Karpas-422 (cell line): Measurements from ENCODE around the gene RDM1. TPM values are rescaled to one million over a fixed set of nuclear protein-coding genes. Genes with fewer than 3 reads are reported as not detected.

ENCODE experiments used
- DNase-seq: peaks from one replicate; pipeline ENCODE4 v3.0.0-alpha.2; 2015
- H2AFZ ChIP-seq: fragments of 200-600 bp; sonication (generic); 2 replicates; pipeline ENCODE4 v1.6.1; 2014; ENCODE audit warnings: antibody characterized with exemption, low read length, mixed read lengths
- H3K27ac ChIP-seq: fragments of 200-600 bp; sonication (generic); 2 replicates; pipeline ENCODE4 v1.5.1; 2014; ENCODE audit warnings: mild to moderate bottlenecking, low read length, moderate library complexity
- H3K27me3 ChIP-seq: fragments of 200-600 bp; sonication (generic); 2 replicates; pipeline ENCODE4 v1.6.1; 2014; ENCODE audit warnings: low read length, mixed read lengths
- H3K36me3 ChIP-seq: fragments of 200-600 bp; sonication (generic); 2 replicates; pipeline ENCODE4 v1.6.1; 2014; ENCODE audit warnings: low read length, mixed read lengths; ENCODE audit not compliant: insufficient read depth
- H3K4me1 ChIP-seq: fragments of 200-600 bp; sonication (generic); 2 replicates; pipeline ENCODE4 v1.6.1; 2014; ENCODE audit warnings: mild to moderate bottlenecking, low read length, mixed read lengths
- H3K4me2 ChIP-seq: fragments of 200-600 bp; sonication (generic); 2 replicates; pipeline ENCODE4 v1.6.1; 2014; ENCODE audit warnings: low read length, low read depth, mild to moderate bottlenecking; ENCODE audit not compliant: poor library complexity, severe bottlenecking
- H3K4me3 ChIP-seq: fragments of 200-600 bp; sonication (generic); 2 replicates; pipeline ENCODE4 v1.5.1; 2014; ENCODE audit warnings: mild to moderate bottlenecking, antibody characterized with exemption, low read length, mixed read lengths
- H3K79me2 ChIP-seq: fragments of 200-600 bp; sonication (generic); 2 replicates; pipeline ENCODE4 v1.6.1; 2014; ENCODE audit warnings: mild to moderate bottlenecking, low read length, mixed read lengths
- H3K9ac ChIP-seq: fragments of 200-600 bp; sonication (generic); 2 replicates; pipeline ENCODE4 v1.6.0; 2014; ENCODE audit warnings: low read length
- H3K9me2 ChIP-seq: fragments of 200-600 bp; sonication (generic), shearing (Covaris generic); replicated peaks from 2 replicates; pipeline ENCODE4 v1.6.0; 2014; ENCODE audit warnings: mild to moderate bottlenecking, low read length, moderate library complexity; ENCODE audit not compliant: insufficient read depth
- H3K9me3 ChIP-seq: fragments of 300-700, 200-600 bp; sonication (generic); 2 replicates; pipeline ENCODE4 v1.6.1; 2014; ENCODE audit warnings: low read length, mixed read lengths
- H4K20me1 ChIP-seq: fragments of 200-600 bp; sonication (generic); 2 replicates; pipeline ENCODE4 v1.6.1; 2014; ENCODE audit warnings: mild to moderate bottlenecking, antibody characterized with exemption, low read length, low read depth; ENCODE audit not compliant: insufficient read depth
- total RNA-seq: library from RNA; depleted of rRNA; stranded (reverse); fragments of >200 nt; shearing (Covaris generic); gene quantifications from 2 replicates; pipeline ENCODE4 v1.2.3, GENCODE V29; 2014; ENCODE audit warnings: low replicate concordance

The RDM1 gene
- total RNA-seq, 1 experiment from 2014 or later = 11.0 TPM

DNA sequence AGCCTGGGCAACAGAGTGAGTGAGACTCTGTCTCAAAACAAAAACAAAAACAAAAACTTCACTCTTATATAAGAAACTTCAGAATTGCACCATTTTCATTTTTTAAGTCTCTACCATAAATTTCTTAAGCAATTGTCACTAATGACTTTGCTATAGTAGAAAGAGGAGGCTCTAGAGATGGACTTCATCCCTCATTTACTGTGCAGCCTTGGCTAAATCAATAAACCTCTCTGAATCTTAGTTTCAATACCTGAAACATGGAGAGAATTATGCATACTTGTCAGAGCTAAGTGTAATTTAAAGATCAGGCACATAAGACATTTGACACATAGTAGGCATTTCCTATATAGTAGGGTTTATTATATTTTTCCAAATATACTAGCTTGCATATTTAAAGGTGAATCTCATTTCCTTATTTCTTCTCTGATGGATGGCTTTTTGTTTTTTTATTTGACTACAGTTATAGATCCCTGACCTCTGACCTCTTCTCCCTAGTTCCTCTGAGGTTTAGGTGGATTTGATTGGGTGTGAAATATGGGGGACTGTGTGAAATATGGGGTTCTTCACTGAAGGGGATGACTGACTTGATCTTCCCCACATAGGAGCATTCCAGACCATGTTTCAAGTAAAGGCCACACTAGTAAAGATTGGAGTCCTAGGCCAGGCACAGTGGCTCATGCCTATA lies 53.1 kb downstream of the RDM1 start:
- H3K79me2 ChIP-seq = no peaks in the 10 kb centered on the region
- H3K27ac ChIP-seq = no peak overlapping the region
- no peak for DNase-seq
- H4K20me1 ChIP-seq = no peaks in the 10 kb centered on the region
- H3K4me1 ChIP-seq = no peaks in the 10 kb centered on the region
- H3K9me2 ChIP-seq = no peaks in the 10 kb centered on the region
- no peak overlapping the region for H3K9ac ChIP-seq
- no peak overlapping the region for H3K4me2 ChIP-seq
- H3K4me3 ChIP-seq = no peak overlapping the region
- no peaks in the 10 kb centered on the region for H3K36me3 ChIP-seq
- no peaks in the 10 kb centered on the region for H3K27me3 ChIP-seq
- no peaks in the 10 kb centered on the region for H3K9me3 ChIP-seq
- H2AFZ ChIP-seq = no peak overlapping the region

DNA sequence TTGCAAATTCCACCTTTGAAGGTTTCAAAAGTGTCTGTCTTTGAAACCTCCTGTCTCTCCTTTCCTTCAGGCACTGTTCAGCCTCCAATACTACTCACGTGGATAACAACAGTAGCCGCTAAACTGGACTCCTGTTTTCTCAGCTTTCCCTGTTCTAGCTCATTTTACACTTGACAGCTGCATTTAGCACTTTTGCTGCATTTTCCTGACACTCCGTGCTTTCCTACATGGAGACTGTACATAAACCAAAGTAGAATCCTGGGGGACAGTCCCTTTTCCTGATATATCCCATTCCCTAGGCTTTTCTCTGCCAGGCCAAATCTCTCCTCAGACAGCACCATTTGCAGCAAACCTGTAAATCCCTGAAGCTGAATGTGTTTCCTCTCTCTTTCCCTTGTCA lies 54.0 kb downstream of the RDM1 start:
- no peaks in the 10 kb centered on the region for H3K9me3 ChIP-seq
- H4K20me1 ChIP-seq = no peaks in the 10 kb centered on the region
- H3K27me3 ChIP-seq = no peaks in the 10 kb centered on the region
- H3K9ac ChIP-seq = no peak overlapping the region
- no peaks in the 10 kb centered on the region for H3K4me1 ChIP-seq
- H3K4me3 ChIP-seq = no peak overlapping the region
- H3K79me2 ChIP-seq = no peaks in the 10 kb centered on the region
- H2AFZ ChIP-seq = no peak overlapping the region
- no peak for DNase-seq
- H3K9me2 ChIP-seq = no peaks in the 10 kb centered on the region
- H3K36me3 ChIP-seq = no peaks in the 10 kb centered on the region
- no peak overlapping the region for H3K27ac ChIP-seq
- no peak overlapping the region for H3K4me2 ChIP-seq

DNA sequence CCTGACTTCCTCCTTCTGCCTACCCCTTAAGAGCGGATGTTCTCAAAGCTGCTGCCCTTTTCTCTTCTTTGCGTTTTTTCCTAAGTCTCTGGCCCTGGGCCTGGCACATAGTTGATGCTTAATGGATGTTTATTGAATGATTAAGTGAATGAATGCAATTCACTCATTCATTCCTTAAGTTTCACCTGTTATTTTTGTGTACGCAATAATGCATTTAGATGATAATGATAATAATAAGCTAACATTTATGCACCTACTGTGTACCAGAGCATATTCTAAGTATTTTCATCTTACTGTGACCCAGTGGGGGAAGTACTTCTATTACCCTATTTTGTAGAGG lies 54.8 kb downstream of the RDM1 start:
- no peaks in the 10 kb centered on the region for H4K20me1 ChIP-seq
- no peaks in the 10 kb centered on the region for H3K9me3 ChIP-seq
- DNase-seq = no peak
- no peaks in the 10 kb centered on the region for H3K4me1 ChIP-seq
- H3K9me2 ChIP-seq = no peaks in the 10 kb centered on the region
- no peak overlapping the region for H3K4me3 ChIP-seq
- H3K36me3 ChIP-seq = no peaks in the 10 kb centered on the region
- H3K9ac ChIP-seq = no peak overlapping the region
- no peak overlapping the region for H2AFZ ChIP-seq
- H3K4me2 ChIP-seq = no peak overlapping the region
- H3K79me2 ChIP-seq = no peaks in the 10 kb centered on the region
- H3K27me3 ChIP-seq = no peaks in the 10 kb centered on the region
- no peak overlapping the region for H3K27ac ChIP-seq

DNA sequence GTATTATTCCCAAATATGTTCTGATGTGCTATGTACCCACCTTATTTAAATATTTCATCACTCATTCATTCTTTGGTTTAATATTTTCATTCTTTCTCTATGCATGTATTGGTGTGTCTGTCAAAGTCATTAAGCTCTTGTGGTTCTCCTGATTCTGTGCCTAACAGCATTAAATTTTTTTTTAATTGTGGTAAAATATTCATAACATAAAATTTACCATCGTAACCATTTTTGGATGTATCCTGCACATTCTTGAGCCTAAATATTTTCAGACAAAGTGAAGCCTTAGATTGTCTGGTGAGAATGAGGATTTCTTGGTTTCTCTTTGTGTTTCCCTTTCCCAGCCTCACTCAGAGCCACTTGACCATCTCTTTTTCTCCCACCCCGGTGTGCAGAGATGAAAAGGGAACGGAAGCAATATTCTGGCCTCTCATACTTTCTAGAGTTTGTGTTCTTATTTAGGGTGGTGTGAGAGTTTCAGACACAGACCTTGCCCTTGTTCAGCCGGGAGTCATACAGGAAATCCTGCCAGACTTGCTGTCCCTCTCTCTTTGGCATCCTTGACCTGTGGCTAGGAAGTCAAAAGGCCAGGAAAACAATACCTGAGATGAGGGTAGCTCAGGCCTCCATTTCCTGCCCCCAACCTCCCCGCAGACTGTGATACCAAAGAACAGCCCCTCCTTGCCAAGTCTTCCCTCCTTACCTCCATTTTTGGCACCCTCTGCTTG lies 55.3 kb downstream of the RDM1 start:
- H2AFZ ChIP-seq = no peak overlapping the region

DNA sequence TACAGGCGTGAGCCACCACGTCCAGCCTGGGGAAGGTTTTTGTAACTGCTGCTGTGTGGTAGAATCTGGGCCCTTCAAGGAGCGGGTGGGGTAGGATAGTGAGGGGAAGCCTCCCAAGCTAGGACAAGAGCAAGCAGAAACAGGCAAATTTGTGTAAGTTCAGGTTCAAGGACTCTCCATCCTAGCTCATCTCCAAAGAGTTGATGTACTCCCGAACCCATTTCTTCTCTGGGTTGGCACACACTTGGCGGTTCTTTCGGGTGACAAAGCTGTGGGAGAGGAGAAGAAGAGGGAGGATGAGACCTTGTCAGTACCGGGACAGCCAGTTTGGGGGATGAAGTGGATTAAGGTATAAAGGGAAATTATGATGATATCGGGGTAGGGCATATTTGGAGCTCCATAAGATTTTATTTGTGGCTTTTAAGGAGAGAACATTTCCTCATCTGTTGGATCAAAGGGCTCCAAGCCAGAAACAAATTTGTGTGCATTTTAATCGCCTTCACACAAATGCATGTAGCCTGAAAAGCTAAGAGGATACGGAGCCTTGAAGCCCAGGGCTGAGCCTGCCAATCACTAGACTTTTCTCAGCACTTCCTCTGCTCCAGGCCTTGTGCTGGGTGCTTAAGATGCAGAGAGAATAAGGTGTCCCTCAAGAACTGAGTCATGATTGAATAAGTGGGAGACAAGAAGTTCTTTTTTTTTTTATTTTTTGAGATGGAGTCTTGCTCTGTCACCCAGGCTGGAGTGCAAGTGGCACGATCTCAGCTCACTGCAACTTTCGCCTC lies 58.2 kb downstream of the RDM1 start:
- Histone ChIP-seq H2AFZ (no peak overlapping the region), H3K4me3 (no peak overlapping the region), H3K4me2 (no peak overlapping the region), H3K27me3 (no peaks in the 10 kb centered on the region), H3K36me3 (no peaks in the 10 kb centered on the region), H3K4me1 (no peaks in the 10 kb centered on the region), H3K79me2 (no peaks in the 10 kb centered on the region), H4K20me1 (no peaks in the 10 kb centered on the region), H3K9me3 (no peaks in the 10 kb centered on the region), H3K9ac (no peak overlapping the region), H3K27ac (no peak overlapping the region), H3K9me2 (no peaks in the 10 kb centered on the region)
- no peak for DNase-seq

More for the DNA sequence above, 55.3 kb downstream of the RDM1 start:
- Histone ChIP-seq H3K36me3 (no peaks in the 10 kb centered on the region), H3K79me2 (no peaks in the 10 kb centered on the region), H3K4me2 (no peak overlapping the region), H3K9ac (no peak overlapping the region), H3K9me3 (no peaks in the 10 kb centered on the region), H3K9me2 (no peaks in the 10 kb centered on the region), H3K4me3 (no peak overlapping the region), H3K27me3 (no peaks in the 10 kb centered on the region), H4K20me1 (no peaks in the 10 kb centered on the region), H3K4me1 (no peaks in the 10 kb centered on the region), H3K27ac (no peak overlapping the region)
- no peak for DNase-seq

DNA sequence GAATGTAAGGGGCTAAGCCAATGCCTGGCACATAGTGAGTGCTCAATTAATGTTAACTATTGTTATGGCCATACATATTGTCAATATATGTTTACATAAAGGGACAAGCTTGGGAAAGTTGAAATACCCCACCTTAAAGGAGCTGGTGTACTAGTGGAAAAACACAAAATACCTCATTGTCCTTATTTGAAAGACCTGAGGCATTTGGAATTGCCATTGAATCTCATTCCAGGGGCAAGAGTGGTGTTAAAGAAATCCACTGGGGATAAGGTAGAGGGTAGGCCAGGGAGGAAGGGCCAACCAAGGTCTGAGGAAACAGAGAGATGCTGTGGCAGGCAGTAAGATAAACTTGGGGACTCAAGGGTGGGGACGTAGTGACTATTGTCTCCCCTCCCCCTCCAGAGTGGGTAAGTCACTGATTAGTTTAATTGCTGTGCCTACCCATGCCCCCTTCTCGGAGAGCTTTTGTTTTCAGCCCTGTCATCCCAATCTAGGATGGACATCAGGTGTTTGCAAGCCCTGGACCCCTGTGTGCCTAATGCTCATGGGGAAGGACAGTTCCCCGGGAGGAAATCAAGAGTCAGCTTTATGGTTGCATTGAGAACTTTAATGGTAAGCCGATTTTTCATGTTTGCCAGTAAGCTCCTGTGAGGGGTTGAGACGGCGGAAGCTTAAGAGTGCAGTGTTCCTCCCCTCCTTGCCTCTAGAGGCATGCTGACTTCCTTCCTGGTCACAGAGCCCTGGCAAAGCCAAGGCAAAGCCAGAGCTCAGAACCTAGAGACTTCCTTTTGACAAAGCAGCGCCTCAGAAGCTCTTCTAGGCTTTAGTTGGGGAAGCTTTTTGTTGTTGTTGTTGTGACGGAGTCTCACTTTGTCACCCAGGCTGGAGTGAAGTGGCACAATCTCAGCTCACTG lies 59.4 kb downstream of the RDM1 start:
- Histone ChIP-seq H4K20me1 (no peaks in the 10 kb centered on the region), H2AFZ (no peak overlapping the region), H3K4me2 (no peak overlapping the region), H3K9me2 (no peaks in the 10 kb centered on the region), H3K4me1 (no peaks in the 10 kb centered on the region), H3K79me2 (no peaks in the 10 kb centered on the region), H3K36me3 (no peaks in the 10 kb centered on the region), H3K4me3 (no peak overlapping the region), H3K9ac (no peak overlapping the region), H3K27ac (no peak overlapping the region), H3K27me3 (no peaks in the 10 kb centered on the region), H3K9me3 (no peaks in the 10 kb centered on the region)
- DNase-seq = no peak

DNA sequence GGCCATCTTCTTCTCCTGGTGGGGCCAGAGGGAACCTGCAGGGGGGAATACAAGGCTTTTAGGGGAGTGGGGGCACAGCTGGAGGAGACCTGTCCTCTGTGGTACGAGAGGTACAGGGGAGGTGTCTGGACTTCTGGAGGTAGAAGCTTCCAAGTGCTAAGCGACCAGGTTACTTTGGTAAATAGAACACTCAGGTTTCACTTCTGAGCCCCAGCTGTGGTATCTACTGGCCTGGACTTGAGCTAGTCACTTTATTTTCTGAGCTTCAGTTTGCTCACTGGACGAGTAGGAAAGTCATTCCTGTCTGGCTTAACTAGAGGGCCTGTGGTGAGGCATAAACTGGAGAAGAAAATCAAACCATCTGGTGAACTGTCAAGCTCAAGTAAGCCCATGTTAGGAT lies 61.8 kb downstream of the RDM1 start, which contains the start of gene HEATR9:
Gene HEATR9 (minus strand): TSS at position 155 of the 400 bp plus-strand sequence. CDS start 149 bp downstream, at position 6.
- Histone ChIP-seq H3K27me3 (no peaks in the 10 kb centered on the region), H3K36me3 (no peaks in the 10 kb centered on the region; the same call in 1 of the 2 replicates), H2AFZ (no peak within 1 kb of the TSS), H3K9me2 (no peaks in the 10 kb centered on the region), H3K9me3 (no peaks in the 10 kb centered on the region), H3K27ac (no peak within 1 kb of the TSS), H3K79me2 (no peaks in the 10 kb centered on the region), H4K20me1 (no peaks in the 10 kb centered on the region), H3K9ac (no peak within 1 kb of the TSS), H3K4me3 (no peak within 1 kb of the TSS), H3K4me1 (no peaks in the 10 kb centered on the region), H3K4me2 (no peak within 1 kb of the TSS)
- no peak for DNase-seq
